HEK293T (cell line): ENCODE measurements around the gene USF2.
"Not testable (repeated sequence)": the region's sequence is repeated elsewhere in the genome, so short reads cannot be mapped to it uniquely, and the experiment has no call there.

Experiments
- CTCF ChIA-PET: fragments of 350-600 bp; formaldehyde crosslinking; extraction: SDS; loops from one replicate; lab custom pipeline; 2021; ENCODE audit warnings: antibody characterized with exemption, inconsistent platforms; lab: Yijun Ruan, JAX
- POLR2A ChIA-PET: fragments of 350-600 bp; formaldehyde crosslinking; extraction: SDS; loops from one replicate; lab custom pipeline; 2020; ENCODE audit warnings: antibody characterized with exemption, inconsistent platforms; lab: Yijun Ruan, JAX
- DNase-seq: peaks from one replicate; pipeline ENCODE4 v3.0.0; 2012; ENCODE audit warnings: mixed read lengths; ENCODE audit errors: extremely low spot score
- ARNT ChIP-seq: fragments of 450-650 bp; IDR thresholded peaks from 2 replicates; pipeline ENCODE4 v1.6.1; 2017; ENCODE audit warnings: mild to moderate bottlenecking
- BHLHE40 ChIP-seq: fragments of 450-650 bp; IDR thresholded peaks from 2 replicates; pipeline ENCODE4 v1.6.1; 2016; ENCODE audit warnings: mild to moderate bottlenecking, moderate library complexity, borderline replicate concordance
- CTBP1 ChIP-seq: fragments of 450-650 bp; IDR thresholded peaks from 2 replicates; pipeline ENCODE4 v1.6.1; 2016; ENCODE audit warnings: borderline replicate concordance
- ELF4 ChIP-seq: fragments of 450-650 bp; IDR thresholded peaks from 2 replicates; pipeline ENCODE4 v1.6.1; 2017; ENCODE audit warnings: antibody characterized with exemption
- FOXA1 ChIP-seq: fragments of 450-650 bp; IDR thresholded peaks from 2 replicates; pipeline ENCODE4 v1.6.1; 2016; ENCODE audit warnings: mild to moderate bottlenecking
- FOXK2 ChIP-seq: fragments of 450-650 bp; IDR thresholded peaks from 2 replicates; pipeline ENCODE4 v1.6.1; 2016; ENCODE audit warnings: mild to moderate bottlenecking
- FOXM1 ChIP-seq: fragments of 450-650 bp; IDR thresholded peaks from 2 replicates; pipeline ENCODE4 v1.6.1; 2017; ENCODE audit warnings: mild to moderate bottlenecking, borderline replicate concordance
- HDGF ChIP-seq: fragments of 450-650 bp; IDR thresholded peaks from 2 replicates; pipeline ENCODE4 v1.6.1; 2017; ENCODE audit warnings: antibody characterized with exemption, borderline replicate concordance
- L3MBTL2 ChIP-seq: fragments of 450-650 bp; conservative IDR thresholded peaks from 2 replicates; pipeline ENCODE4 v1.6.1; 2016; ENCODE audit warnings: mild to moderate bottlenecking
- LEF1 ChIP-seq: fragments of 450-650 bp; IDR thresholded peaks from 2 replicates; pipeline ENCODE4 v1.6.1; 2017; ENCODE audit warnings: mild to moderate bottlenecking, borderline replicate concordance
- NFRKB ChIP-seq: fragments of 450-650 bp; IDR thresholded peaks from 2 replicates; pipeline ENCODE4 v1.6.1; 2016; ENCODE audit warnings: mild to moderate bottlenecking, moderate library complexity
- SP1 ChIP-seq: fragments of 450-650 bp; IDR thresholded peaks from 2 replicates; pipeline ENCODE4 v1.6.1; 2017
- SUZ12 ChIP-seq: fragments of 450-650 bp; IDR thresholded peaks from 2 replicates; pipeline ENCODE4 v1.6.1; 2016; ENCODE audit warnings: mild to moderate bottlenecking
- TARDBP ChIP-seq: fragments of 450-650 bp; IDR thresholded peaks from 2 replicates; pipeline ENCODE4 v1.6.1; 2016
- ZNF384 ChIP-seq: fragments of 450-650 bp; IDR thresholded peaks from 2 replicates; pipeline ENCODE4 v1.6.1; 2016
- TF ChIP-seq, protein P1 (sequence below): fragments of 450-650 bp; IDR thresholded peaks from 2 replicates; pipeline ENCODE4 v1.6.1; 2016

Gene USF2

DNA sequence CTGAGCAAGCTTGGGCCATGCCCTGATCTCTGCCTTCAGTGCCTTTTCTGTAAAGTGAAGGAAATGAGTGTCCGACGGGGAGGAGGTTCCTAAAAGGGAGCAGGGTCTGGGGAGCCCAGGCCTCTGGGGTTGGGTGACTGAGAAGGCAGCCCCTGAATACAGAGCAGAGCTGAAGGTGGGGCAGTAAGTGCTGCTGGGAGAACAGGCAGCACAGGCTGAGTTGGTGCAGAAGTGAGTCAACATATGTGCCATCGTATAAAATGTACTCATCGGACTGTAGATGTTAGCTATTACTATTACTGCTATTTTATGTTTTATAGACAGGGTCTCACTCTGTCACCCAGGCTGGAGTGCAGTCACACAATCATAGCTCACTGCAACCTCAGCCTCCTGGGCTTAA, 12.5 kb downstream of the USF2 start:
- TF ChIP-seq, protein P1, sequence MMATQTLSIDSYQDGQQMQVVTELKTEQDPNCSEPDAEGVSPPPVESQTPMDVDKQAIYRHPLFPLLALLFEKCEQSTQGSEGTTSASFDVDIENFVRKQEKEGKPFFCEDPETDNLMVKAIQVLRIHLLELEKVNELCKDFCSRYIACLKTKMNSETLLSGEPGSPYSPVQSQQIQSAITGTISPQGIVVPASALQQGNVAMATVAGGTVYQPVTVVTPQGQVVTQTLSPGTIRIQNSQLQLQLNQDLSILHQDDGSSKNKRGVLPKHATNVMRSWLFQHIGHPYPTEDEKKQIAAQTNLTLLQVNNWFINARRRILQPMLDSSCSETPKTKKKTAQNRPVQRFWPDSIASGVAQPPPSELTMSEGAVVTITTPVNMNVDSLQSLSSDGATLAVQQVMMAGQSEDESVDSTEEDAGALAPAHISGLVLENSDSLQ = no peak
- TF ChIP-seq BHLHE40 = no peak
- no peak for TF ChIP-seq LEF1
- no peak for TF ChIP-seq SUZ12
- no peak for TF ChIP-seq FOXA1
- no peak for TF ChIP-seq L3MBTL2
- no peak for TF ChIP-seq ARNT
- TF ChIP-seq TARDBP = no peak
- TF ChIP-seq ZNF384 = no peak
- TF ChIP-seq NFRKB = no peak
- no peak for TF ChIP-seq HDGF
- no peak for TF ChIP-seq CTBP1
- TF ChIP-seq SP1 = no peak
- TF ChIP-seq FOXK2 = no peak
- no peak for TF ChIP-seq ELF4
- no peak for TF ChIP-seq FOXM1
- no peak for DNase-seq
- ChIA-PET POLR2A (no interaction called here), CTCF (interaction anchor here (0.6 kb wide), 1 partner anchor 483 kb away, joined by 3 read pairs; no protein-coding TSS in a partner anchor)

DNA sequence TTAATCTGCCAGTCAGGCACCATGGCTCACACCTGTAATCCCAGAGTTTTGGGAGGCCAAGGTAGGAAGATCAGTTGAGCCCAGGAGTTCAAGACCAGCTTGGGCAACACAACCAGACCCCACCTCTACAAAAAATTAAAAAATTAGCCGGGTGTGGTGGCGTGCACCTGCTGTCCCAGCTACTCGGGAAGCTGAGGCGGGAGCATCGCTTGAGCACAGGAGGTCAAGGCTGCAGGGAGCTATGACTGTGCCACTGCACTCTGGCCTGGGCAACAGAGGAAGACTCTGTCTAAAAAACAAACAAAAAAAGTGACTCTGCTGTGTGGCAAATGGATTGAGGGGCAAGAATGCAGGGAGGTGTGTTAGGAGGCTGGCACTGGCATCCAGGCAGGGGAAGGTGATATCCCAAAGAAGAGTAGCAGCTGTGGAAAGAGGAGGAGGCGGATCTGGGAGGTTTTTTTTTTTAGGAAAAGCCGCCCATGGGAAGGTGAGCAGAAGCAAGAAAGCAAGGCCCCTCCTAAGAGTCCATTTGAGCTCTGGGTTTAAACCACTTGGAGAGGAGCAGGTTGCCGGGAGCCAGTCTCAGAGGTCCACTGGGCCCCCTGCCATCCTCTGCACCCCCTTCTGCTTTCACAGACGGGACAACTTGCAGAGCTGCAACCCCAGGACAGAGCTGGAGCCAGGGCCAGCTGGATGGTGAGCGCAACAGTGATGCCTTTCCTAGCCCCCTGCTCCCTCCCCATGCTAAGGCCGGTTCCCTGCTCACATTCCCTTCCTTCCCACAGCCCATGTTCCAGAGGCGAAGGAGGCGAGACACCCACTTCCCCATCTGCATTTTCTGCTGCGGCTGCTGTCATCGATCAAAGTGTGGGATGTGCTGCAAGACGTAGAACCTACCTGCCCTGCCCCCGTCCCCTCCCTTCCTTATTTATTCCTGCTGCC, 15.7 kb downstream of the USF2 start:
- ChIA-PET POLR2A (interaction anchor here (0.7 kb wide), 1 partner anchor 116 kb away, joined by 3 read pairs; no protein-coding TSS in a partner anchor), CTCF (no interaction called here)
- no peak for DNase-seq
- TF ChIP-seq SUZ12 = no peak
- no peak for TF ChIP-seq LEF1
- no peak for TF ChIP-seq HDGF
- TF ChIP-seq CTBP1 = no peak
- no peak for TF ChIP-seq NFRKB
- TF ChIP-seq SP1 = no peak
- TF ChIP-seq, protein P1 = no peak
- TF ChIP-seq FOXM1 = no peak
- TF ChIP-seq L3MBTL2 = no peak
- TF ChIP-seq ELF4 = no peak
- TF ChIP-seq FOXA1 = no peak
- no peak for TF ChIP-seq FOXK2

DNA sequence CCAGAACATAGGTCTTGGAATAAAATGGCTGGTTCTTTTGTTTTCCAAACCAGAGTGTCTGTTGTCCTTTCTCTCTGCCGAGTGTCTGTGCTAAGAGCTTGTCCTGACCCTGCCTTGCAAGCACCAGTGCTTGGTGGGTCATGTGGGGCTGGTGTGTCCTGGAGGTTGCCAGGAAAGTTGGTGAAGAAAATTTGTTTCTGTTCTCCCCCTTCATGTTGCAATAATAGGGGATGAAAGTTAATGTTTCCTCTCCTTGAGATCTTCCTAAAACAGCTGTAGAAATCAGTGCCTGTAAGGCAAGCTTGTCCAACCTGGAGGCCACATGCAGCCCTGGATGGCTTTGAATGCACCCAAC, 16.3 kb downstream of the USF2 start:
- no peak for DNase-seq
- ChIA-PET CTCF (interaction anchor here (0.8 kb wide), 1 partner anchor 68 kb away, joined by 3 read pairs; no protein-coding TSS in a partner anchor), POLR2A (interaction anchor here (0.7 kb wide), 1 partner anchor 116 kb away, joined by 3 read pairs; no protein-coding TSS in a partner anchor)
- TF ChIP-seq FOXK2 (no peak), ZNF384 (no peak), LEF1 (no peak), ARNT (no peak), SP1 (no peak), FOXA1 (no peak), FOXM1 (no peak), SUZ12 (no peak)
- TF ChIP-seq, protein P1 = no peak

DNA sequence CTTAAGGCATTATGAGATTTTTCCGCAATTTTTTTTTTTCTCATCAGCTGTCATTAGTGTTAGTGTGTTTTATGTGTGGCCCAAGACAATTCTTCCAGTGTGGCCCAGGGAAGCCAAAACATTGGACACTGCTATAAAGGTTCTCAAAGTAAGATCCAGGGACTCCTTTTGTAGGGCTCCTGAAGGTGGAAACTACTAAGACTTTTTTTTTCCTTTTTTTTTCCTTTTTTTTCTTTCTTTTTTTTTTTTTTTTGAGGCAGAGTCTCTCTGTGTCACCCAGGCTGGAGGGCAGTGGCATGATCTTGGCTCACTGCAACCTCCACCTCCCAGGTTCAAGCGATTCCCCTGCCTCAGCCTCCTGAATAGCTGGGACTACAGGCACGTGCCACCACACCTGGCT, 16.7 kb downstream of the USF2 start:
- ChIA-PET POLR2A (interaction anchor here (0.7 kb wide), 1 partner anchor 117 kb away, joined by 3 read pairs; no protein-coding TSS in a partner anchor), CTCF (interaction anchor here (0.8 kb wide), 1 partner anchor 68 kb away, joined by 3 read pairs; no protein-coding TSS in a partner anchor)
- not testable (repeated sequence) for DNase-seq

DNA sequence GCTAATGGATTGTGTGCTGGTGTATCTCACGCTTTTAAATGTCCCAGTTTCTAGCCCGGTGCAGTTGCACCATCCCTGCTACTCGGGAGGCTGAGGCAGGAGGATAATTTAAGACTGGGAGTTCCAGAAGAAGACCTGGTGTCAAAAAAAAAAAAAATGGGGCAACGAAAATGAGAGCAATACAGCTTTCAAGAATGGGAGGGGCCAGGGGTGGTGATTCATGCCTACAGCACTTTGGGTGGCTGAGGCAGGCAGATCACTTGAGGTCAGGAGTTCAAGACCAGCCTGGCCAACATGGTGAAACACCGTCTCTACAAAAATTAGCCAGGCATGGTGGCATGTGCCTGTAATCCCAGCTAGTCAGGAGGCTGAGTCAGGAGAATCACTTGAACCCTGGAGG, 17.3 kb downstream of the USF2 start:
- POLR2A ChIA-PET, CTCF ChIA-PET, DNase-seq: not testable (repeated sequence)

DNA sequence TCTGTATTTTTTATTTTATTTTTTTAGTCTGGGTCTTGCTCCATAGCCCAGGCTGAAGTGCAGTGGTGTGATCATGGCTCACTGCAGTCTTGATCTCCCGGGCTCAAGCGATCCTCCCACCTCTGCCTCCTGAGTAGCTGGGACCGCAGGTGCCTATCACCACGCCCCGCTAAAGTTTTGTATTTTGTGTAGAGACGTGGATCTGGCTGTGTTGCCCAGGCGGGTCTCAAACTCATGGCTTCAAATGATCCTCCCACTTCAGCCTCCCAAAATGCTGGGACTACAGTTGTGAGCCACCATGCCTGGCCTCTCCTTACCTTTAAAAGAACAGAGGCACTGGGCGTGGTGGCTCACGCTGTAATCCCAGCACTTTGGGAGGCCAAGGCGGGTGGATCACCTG, 19.0 kb downstream of the USF2 start:
- no peak for DNase-seq
- CTCF ChIA-PET = no interaction called here
- POLR2A ChIA-PET = no interaction called here
- TF ChIP-seq SP1 (no peak), ARNT (no peak), ELF4 (no peak)

DNA sequence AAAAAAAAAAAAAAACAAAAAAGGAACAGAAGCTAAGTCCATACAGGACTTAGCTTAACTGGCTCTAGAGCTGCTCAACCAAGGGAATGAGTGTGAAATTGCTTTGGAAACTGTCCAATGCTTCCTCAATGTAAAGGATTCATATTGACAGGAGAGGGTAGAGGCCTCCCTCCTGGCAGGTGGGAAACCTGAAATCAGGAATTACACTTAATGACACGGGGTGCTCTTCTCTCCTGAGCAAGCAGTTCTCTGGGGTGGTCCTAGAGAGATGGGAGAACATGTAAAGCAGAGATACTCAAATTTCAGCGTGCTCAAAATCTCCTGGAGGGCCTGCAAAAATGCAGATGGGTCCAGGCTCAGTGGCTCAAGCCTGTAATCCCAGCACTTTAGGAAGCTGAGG, 19.6 kb downstream of the USF2 start:
- CTCF ChIA-PET = no interaction called here
- TF ChIP-seq SP1 (no peak), L3MBTL2 (no peak), FOXK2 (no peak), ELF4 (no peak), NFRKB (no peak), LEF1 (no peak), FOXM1 (no peak), ARNT (no peak), BHLHE40 (no peak), ZNF384 (no peak), SUZ12 (no peak), HDGF (no peak), TARDBP (no peak), CTBP1 (no peak), FOXA1 (no peak)
- TF ChIP-seq, protein P1 = no peak
- DNase-seq = no peak
- POLR2A ChIA-PET = no interaction called here
